WTC11 (cell line): ENCODE measurements around the gene PPP5C. TPM values are rescaled to one million over a fixed set of nuclear protein-coding genes. Genes with fewer than 3 reads are reported as not detected.

Source experiments
- ATAC-seq: fragments of 200-7000 bp; cut with Tn5 transposase; 2 replicates; pipeline ENCODE4 v1.10.0; 2021; ENCODE audit warnings: mild to moderate bottlenecking, moderate library complexity
- CTCF ChIA-PET: fragments of 300-600 bp; sonication (Branson Sonifier 250); formaldehyde crosslinking; loops from one replicate; lab custom pipeline; 2021; ENCODE audit warnings: antibody characterized with exemption; lab: Charles Lee
- POLR2A ChIA-PET: fragments of 350-600 bp; sonication (Branson Sonifier 250); formaldehyde crosslinking; loops from one replicate; lab custom pipeline; 2021; ENCODE audit warnings: antibody characterized with exemption; lab: Charles Lee
- DNase-seq: peaks from one replicate; pipeline ENCODE4 v3.0.0; 2021; ENCODE audit warnings: low spot score
- H3K27ac Mint-ChIP-seq: 2 replicates; pipeline ENCODE4 v1.8.0; 2021; ENCODE audit warnings: mixed read lengths
- H3K27me3 Mint-ChIP-seq: 2 replicates; pipeline ENCODE4 v1.8.0; 2021; ENCODE audit warnings: low read depth, mild to moderate bottlenecking, moderate library complexity, mixed read lengths
- H3K36me3 Mint-ChIP-seq: 2 replicates; pipeline ENCODE4 v1.8.0; 2021; ENCODE audit warnings: mixed read lengths
- H3K4me1 Mint-ChIP-seq: 2 replicates; pipeline ENCODE4 v1.8.0; 2022; ENCODE audit warnings: mixed read lengths
- H3K4me3 Mint-ChIP-seq: 2 replicates; pipeline ENCODE4 v1.8.0; 2021; ENCODE audit warnings: mild to moderate bottlenecking, moderate library complexity, mixed read lengths
- H3K9me3 Mint-ChIP-seq: 2 replicates; pipeline ENCODE4 v1.8.0; 2021; ENCODE audit warnings: mixed read lengths
- CREM ChIP-seq: sonication (generic); formaldehyde crosslinking; IDR thresholded peaks from 2 replicates; pipeline ENCODE4 v1.8.1; 2022; ENCODE audit warnings: mild to moderate bottlenecking, missing genetic modification reagents, moderate library complexity
- EMX1 ChIP-seq: fragments of 250-450 bp; sonication (Bioruptor Pico); IDR thresholded peaks from 2 replicates; pipeline ENCODE4 v1.8.0; 2021; ENCODE audit warnings: mild to moderate bottlenecking
- HMGA2 ChIP-seq: fragments of 250-450 bp; sonication (Bioruptor Pico); IDR thresholded peaks from 2 replicates; pipeline ENCODE4 v1.4.0; 2021; ENCODE audit warnings: mild to moderate bottlenecking, moderate library complexity
- JAZF1 ChIP-seq: fragments of 250-450 bp; sonication (Bioruptor Pico); IDR thresholded peaks from 2 replicates; pipeline ENCODE4 v1.9.0; 2021; ENCODE audit warnings: moderate library complexity, mild to moderate bottlenecking, inconsistent platforms
- NFE2L1 ChIP-seq: sonication (generic); formaldehyde crosslinking; IDR thresholded peaks from 2 replicates; pipeline ENCODE4 v1.8.1; 2023; ENCODE audit warnings: missing genetic modification reagents
- PRRX2 ChIP-seq: fragments of 250-450 bp; sonication (Bioruptor Pico); IDR thresholded peaks from 2 replicates; pipeline ENCODE4 v1.8.0; 2021; ENCODE audit warnings: mild to moderate bottlenecking
- SMAD3 ChIP-seq: sonication (generic); formaldehyde crosslinking; IDR thresholded peaks from 2 replicates; pipeline ENCODE4 v1.8.0; 2022; ENCODE audit warnings: missing genetic modification reagents, mild to moderate bottlenecking, borderline replicate concordance
- ZNF121 ChIP-seq: sonication (generic); formaldehyde crosslinking; IDR thresholded peaks from 2 replicates; pipeline ENCODE4 v1.8.0; 2023; ENCODE audit warnings: missing genetic modification reagents
- total RNA-seq: library from RNA; stranded (reverse); gene quantifications from 3 replicates; pipeline ENCODE4 v1.2.3, GENCODE V29; 2021
- TF ChIP-seq, protein P1 (sequence below): fragments of 250-450 bp; sonication (Bioruptor Pico); conservative IDR thresholded peaks from 2 replicates; pipeline ENCODE4 v1.9.0; 2021; ENCODE audit warnings: mild to moderate bottlenecking
- TF ChIP-seq, protein P2 (sequence below): sonication (generic); formaldehyde crosslinking; IDR thresholded peaks from 2 replicates; pipeline ENCODE4 v1.8.1; 2023; ENCODE audit warnings: mild to moderate bottlenecking, missing genetic modification reagents
- TF ChIP-seq, protein P3 (sequence below): sonication (generic); formaldehyde crosslinking; IDR thresholded peaks from 2 replicates; pipeline ENCODE4 v1.8.1; 2023; ENCODE audit warnings: mild to moderate bottlenecking, missing genetic modification reagents, borderline replicate concordance
- TF ChIP-seq, protein P4 (sequence below): sonication (generic); formaldehyde crosslinking; IDR thresholded peaks from 2 replicates; pipeline ENCODE4 v1.8.0; 2022; ENCODE audit warnings: mild to moderate bottlenecking, missing genetic modification reagents
- TF ChIP-seq, protein P5 (sequence below): sonication (generic); formaldehyde crosslinking; IDR thresholded peaks from 2 replicates; pipeline ENCODE4 v1.8.1; 2022; ENCODE audit warnings: mild to moderate bottlenecking, moderate library complexity, missing genetic modification reagents
- TF ChIP-seq, protein P6 (sequence below): fragments of 250-450 bp; sonication (Bioruptor Pico); IDR thresholded peaks from 2 replicates; pipeline ENCODE4 v1.9.0; 2021; ENCODE audit warnings: mild to moderate bottlenecking

The PPP5C gene
- total RNA-seq, 1 experiment from 2014 or later, result 107 TPM

DNA sequence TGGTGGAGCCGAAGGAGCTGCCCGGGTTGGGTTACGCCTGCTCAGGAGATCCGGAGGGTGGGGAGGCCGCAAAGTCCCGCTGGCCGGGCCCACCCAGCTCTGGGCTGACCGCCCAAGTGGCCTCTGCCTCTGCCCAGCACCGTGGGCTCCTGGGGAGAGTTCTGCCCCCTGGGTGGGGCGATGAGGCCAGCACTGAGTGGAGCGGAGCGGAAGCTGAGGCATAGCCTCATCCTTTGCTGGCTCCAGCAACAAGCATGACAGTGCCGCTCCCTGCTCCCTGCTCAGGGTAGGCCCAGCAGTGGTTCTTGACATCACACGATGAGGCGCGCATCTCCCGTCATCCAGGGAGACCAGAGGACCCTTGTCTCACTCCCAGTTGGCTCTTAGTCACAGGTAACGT is 44.0 kb downstream of the PPP5C start:
- ATAC-seq, result no peak
- TF ChIP-seq, protein P1, sequence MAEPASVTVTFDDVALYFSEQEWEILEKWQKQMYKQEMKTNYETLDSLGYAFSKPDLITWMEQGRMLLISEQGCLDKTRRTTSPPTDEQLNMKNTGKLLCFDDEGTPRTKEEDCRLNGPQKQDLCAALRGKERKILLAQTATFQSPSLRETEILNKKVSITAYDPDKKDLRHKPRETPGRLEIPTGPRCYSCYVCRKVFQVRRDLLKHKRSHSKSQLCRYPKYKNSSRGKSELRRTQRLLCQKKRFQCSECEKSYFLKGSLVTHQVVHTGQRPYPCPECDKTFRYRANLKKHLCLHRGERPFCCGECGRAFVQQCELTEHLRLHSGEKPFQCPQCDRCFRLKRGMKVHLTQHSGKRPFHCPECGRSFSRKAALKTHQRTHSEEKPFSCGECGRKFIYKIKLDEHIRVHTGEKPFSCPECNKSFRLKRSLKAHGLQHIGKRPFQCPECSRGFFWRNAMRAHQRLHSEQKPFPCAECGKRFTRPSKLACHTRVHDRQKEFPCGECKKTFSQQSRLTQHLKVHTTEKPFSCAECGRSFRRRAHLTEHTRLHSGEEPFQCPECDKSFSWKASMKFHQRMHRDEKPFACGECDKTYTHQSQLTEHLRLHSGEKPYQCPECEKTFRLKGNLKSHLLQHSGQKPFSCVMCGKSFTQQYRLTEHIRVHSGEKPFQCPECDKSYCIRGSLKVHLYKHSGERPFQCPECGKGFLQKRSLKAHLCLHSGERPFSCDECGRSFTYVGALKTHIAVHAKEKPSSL (CRISPR knock-in tag), result no peak
- TF ChIP-seq, protein P2, sequence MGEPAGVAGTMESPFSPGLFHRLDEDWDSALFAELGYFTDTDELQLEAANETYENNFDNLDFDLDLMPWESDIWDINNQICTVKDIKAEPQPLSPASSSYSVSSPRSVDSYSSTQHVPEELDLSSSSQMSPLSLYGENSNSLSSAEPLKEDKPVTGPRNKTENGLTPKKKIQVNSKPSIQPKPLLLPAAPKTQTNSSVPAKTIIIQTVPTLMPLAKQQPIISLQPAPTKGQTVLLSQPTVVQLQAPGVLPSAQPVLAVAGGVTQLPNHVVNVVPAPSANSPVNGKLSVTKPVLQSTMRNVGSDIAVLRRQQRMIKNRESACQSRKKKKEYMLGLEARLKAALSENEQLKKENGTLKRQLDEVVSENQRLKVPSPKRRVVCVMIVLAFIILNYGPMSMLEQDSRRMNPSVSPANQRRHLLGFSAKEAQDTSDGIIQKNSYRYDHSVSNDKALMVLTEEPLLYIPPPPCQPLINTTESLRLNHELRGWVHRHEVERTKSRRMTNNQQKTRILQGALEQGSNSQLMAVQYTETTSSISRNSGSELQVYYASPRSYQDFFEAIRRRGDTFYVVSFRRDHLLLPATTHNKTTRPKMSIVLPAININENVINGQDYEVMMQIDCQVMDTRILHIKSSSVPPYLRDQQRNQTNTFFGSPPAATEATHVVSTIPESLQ (CRISPR knock-in tag), result no peak
- no peak for TF ChIP-seq HMGA2 (CRISPR knock-in tag)
- TF ChIP-seq, protein P3, sequence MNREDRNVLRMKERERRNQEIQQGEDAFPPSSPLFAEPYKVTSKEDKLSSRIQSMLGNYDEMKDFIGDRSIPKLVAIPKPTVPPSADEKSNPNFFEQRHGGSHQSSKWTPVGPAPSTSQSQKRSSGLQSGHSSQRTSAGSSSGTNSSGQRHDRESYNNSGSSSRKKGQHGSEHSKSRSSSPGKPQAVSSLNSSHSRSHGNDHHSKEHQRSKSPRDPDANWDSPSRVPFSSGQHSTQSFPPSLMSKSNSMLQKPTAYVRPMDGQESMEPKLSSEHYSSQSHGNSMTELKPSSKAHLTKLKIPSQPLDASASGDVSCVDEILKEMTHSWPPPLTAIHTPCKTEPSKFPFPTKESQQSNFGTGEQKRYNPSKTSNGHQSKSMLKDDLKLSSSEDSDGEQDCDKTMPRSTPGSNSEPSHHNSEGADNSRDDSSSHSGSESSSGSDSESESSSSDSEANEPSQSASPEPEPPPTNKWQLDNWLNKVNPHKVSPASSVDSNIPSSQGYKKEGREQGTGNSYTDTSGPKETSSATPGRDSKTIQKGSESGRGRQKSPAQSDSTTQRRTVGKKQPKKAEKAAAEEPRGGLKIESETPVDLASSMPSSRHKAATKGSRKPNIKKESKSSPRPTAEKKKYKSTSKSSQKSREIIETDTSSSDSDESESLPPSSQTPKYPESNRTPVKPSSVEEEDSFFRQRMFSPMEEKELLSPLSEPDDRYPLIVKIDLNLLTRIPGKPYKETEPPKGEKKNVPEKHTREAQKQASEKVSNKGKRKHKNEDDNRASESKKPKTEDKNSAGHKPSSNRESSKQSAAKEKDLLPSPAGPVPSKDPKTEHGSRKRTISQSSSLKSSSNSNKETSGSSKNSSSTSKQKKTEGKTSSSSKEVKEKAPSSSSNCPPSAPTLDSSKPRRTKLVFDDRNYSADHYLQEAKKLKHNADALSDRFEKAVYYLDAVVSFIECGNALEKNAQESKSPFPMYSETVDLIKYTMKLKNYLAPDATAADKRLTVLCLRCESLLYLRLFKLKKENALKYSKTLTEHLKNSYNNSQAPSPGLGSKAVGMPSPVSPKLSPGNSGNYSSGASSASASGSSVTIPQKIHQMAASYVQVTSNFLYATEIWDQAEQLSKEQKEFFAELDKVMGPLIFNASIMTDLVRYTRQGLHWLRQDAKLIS (CRISPR knock-in tag), result no peak
- no peak for TF ChIP-seq ZNF121 (CRISPR knock-in tag)
- no peak for TF ChIP-seq JAZF1 (CRISPR knock-in tag)
- no peak for TF ChIP-seq CREM (CRISPR knock-in tag)
- TF ChIP-seq PRRX2, result no peak
- TF ChIP-seq, protein P4, sequence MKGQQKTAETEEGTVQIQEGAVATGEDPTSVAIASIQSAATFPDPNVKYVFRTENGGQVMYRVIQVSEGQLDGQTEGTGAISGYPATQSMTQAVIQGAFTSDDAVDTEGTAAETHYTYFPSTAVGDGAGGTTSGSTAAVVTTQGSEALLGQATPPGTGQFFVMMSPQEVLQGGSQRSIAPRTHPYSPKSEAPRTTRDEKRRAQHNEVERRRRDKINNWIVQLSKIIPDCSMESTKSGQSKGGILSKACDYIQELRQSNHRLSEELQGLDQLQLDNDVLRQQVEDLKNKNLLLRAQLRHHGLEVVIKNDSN (CRISPR knock-in tag), result no peak
- no peak for TF ChIP-seq EMX1
- TF ChIP-seq, protein P5, sequence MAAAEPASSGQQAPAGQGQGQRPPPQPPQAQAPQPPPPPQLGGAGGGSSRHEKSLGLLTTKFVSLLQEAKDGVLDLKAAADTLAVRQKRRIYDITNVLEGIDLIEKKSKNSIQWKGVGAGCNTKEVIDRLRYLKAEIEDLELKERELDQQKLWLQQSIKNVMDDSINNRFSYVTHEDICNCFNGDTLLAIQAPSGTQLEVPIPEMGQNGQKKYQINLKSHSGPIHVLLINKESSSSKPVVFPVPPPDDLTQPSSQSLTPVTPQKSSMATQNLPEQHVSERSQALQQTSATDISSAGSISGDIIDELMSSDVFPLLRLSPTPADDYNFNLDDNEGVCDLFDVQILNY (CRISPR knock-in tag), result no peak
- no peak for TF ChIP-seq NFE2L1 (CRISPR knock-in tag)
- TF ChIP-seq SMAD3 (CRISPR knock-in tag), result no peak
- TF ChIP-seq, protein P6, sequence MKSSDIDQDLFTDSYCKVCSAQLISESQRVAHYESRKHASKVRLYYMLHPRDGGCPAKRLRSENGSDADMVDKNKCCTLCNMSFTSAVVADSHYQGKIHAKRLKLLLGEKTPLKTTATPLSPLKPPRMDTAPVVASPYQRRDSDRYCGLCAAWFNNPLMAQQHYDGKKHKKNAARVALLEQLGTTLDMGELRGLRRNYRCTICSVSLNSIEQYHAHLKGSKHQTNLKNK (CRISPR knock-in tag), result no peak
- CTCF ChIA-PET, result interaction anchor here (1.0 to 2.4 kb wide), 3 partner anchors 9 to 109 kb away, joined by 3 to 12 read pairs (median 4); no protein-coding TSS in a partner anchor
- Mint-ChIP-seq H3K27ac (no peak overlapping the region), H3K36me3 (peaks cover 49% of the 10 kb centered on the region), H3K4me3 (no peak overlapping the region), H3K27me3 (no peaks in the 10 kb centered on the region), H3K4me1 (peaks cover 3% of the 10 kb centered on the region), H3K9me3 (no peaks in the 10 kb centered on the region)
- POLR2A ChIA-PET, result no interaction called here
- DNase-seq, result no peak
